A172 (cell line): ENCODE data around the gene CFTR. TPM values are rescaled to one million over a fixed set of nuclear protein-coding genes. Genes with fewer than 3 reads are reported as not detected.
"Not testable (repeated sequence)": the region's sequence is repeated elsewhere in the genome, so short reads cannot be mapped to it uniquely, and the experiment has no call there.

Experiments used
- DNase-seq: peaks from one replicate; pipeline ENCODE4 v3.0.0-alpha.2; 2015; ENCODE audit warnings: low spot score
- total RNA-seq: library from RNA; depleted of rRNA; stranded (reverse); fragments of >200 nt; shearing (Covaris generic); gene quantifications from 2 replicates; pipeline ENCODE4 v1.2.3, GENCODE V29; 2014; rRNA removed

Gene CFTR
- total RNA-seq, 1 experiment from 2014 or later, result not detected

DNA sequence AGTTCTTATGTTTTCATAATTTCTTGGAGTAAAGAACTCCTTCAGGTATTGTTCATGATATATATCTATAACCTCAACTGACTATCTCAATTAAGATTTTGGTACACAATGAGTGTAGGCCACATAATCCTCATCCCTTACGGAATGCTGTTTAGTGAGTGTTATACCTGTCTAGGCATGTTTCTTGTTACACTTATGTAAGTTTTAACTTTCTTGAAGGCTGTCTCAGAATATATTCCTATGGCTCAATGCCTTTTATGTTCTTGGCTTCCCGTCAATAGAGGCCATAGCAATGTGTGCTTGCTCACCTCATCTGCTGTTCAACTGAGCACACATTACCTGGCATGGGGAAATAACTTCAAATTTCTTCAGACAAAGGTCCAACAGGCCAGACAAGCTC lies 208.3 kb downstream of the CFTR start:
- no peak for DNase-seq

DNA sequence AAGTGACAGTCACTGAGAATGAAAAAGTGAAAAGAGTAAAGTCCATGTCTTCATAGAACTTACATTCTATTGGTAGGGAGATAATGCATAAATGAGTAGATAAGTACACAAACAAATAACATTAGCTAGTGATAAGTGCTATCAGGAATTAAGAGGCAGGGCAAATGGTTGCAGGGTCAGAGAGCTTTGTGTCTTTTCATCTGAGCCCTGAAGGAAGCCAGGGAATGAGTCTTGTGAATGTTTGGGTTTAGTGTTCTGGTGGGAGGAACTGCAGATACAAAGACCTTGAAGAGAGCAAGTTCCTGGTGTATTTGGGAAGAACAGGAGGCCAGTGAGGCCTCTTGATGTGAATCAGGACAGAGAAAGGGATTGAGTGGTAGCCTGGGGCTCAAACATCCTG lies 209.6 kb downstream of the CFTR start:
- DNase-seq, result no peak

DNA sequence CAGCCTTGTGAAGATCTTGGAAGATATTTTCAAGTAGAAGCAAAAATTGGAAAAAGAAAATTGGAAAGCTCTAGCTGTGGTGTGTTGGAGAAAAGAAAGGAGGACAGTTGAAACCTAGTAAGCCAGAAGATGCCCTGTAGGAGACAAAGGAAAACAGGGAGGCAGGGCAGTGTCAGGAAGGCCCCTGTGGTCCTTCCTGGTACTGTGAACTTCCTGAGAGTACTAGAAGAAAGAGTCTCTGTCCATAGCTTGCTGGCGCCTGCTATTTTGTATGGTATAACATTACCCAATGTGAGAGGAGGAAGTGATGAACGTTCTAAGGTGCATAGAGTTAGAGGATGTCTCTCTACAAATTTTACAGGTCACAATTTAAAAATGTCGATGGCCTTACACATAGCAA lies 210.3 kb downstream of the CFTR start:
- DNase-seq, result no peak

DNA sequence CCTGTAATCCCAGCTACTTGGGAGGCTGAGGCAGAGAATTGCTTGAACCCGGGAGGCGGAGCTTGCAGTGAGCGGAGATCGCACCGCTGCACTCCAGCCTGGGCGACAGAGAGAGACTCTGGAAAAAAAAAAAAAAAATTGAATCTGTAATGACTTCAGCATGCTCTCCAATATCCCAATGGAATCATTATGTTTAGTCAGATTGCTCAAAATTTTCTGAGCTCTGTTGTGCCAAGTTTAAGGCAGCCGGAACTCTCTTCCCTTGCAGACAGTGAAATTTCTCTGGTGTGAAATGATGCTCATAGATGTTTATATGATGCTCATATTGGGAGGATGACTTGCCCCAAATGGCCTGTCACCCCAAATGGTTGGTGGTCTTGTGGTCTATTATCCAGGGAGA lies 212.5 kb downstream of the CFTR start:
- no peak for DNase-seq

DNA sequence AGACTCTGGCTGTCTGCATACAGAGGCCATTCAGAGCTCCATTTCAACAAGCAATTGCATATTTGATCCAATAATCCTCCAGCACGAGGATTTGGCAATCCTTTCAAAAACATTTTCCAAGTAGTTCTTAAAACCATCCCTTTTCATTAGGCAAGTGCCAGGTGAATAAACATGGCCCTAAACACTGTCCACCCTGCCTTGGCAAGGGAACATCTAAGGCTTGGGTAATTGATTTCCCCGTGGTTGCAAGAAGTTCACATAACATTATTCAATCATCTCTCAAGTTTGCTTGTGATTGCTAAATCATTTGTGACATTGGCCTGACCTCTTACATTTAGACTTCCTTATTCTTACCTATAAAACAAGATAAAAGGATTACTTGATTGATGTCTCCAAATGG lies 218.2 kb downstream of the CFTR start:
- no peak for DNase-seq

DNA sequence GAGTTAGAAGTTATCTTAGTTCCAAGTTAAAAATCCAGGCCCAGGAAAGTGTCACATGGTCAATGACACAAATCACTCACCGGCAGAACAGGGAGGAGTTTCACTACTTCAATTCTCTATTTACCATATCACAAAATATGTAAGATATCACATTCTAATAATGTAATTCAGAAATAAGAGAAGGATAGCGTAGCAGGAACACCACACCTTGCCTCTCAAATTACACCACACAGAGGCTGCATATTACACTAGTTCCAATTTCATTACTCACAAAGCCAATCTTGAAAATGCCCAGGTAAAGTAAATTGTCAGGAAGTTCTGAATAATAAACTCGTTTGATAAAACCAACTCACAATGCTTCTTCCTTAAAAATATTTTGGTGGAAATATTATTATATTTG lies 224.2 kb downstream of the CFTR start:
- no peak for DNase-seq

DNA sequence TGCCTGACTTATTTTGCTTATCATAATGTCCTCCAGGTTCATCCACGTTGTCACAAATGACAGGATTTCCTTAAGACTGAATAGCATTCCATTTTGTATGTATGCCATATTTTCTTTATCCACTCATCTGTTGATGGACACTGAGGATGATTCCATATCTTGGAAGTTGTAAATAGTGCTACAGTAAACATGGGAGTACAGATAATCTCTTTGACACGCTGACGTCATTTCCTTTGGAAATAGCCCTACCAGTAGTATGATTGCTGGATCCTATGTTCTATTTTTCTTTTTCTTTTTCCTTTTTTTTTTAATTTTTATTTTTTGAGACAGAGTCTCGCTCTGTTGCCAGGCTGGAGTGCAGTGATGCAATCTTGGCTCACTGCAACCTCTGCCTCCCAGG lies 225.8 kb downstream of the CFTR start:
- no peak for DNase-seq

DNA sequence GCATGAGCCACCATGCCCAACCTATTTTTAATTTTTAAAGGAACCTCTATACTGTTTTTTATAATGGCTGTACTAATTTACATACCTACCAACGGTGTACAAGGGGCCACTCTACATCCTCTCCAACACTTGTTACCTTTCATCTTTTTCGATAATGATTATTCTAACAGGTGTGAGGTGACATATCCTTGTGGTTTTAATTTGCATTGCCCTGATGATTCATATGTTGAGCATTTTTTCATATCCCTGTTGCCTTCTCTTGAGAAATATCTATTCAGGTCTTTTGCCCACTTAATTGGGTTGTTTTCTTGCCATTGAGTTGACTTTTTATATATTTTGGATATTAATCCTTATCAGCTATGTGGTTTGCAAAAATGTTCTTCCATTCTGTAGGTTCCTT lies 226.4 kb downstream of the CFTR start:
- no peak for DNase-seq

DNA sequence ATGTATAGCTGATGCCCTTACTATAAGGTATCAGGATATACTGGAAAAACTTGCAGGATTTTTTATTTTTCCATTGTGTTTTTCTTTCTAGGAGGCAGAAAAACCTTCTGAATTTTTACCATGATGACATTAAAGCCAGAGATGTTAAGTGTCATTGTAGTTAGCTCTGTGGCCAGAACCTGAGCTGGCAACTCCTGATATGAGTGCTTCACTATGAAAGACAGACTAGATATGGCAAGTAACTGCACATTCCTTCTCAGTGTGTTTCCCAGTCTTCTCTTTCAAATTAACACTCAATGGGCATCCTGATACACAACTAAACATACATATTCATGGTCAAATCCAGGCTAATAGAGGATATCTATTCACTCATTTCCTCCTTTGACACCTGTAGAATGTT lies 227.3 kb downstream of the CFTR start:
- DNase-seq, result no peak

DNA sequence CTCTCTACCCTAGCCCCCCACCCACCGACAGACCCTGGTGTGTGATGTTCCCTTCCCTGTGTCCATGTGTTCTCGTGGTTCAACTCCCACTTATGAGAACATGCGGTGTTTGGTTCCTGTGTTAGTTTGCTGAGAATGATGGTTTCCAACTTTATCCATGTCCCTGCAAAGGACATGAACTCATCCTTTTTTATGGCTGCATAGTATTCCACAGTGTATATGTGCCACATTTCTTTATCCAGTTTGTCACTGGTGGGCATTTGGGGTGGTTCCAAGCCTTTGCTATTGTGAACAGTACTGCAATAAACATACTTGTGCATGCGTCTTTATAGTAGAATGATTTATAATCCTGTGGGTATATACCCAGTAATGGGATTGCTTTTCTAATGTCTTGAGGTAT lies 228.3 kb downstream of the CFTR start:
- DNase-seq, result not testable (repeated sequence)

DNA sequence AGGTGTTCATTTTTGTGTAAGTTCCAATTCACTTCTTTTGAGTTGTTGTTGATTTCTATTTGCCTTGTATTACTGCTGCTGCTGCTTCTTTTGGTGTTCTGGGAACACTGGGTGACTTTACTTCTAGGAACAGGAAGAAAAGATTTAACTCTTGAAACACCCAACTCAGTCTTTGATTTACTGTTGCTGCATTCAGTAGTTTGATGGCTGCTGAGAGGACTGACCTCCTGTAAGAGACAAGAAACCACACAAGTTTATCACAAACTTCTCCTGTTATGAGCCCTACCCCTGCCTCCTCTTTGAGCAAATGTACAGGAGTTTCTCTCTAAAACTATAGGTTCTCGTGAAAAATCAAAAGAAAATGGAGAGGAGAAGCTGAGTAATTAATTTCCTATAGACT lies 231.7 kb downstream of the CFTR start:
- no peak for DNase-seq

DNA sequence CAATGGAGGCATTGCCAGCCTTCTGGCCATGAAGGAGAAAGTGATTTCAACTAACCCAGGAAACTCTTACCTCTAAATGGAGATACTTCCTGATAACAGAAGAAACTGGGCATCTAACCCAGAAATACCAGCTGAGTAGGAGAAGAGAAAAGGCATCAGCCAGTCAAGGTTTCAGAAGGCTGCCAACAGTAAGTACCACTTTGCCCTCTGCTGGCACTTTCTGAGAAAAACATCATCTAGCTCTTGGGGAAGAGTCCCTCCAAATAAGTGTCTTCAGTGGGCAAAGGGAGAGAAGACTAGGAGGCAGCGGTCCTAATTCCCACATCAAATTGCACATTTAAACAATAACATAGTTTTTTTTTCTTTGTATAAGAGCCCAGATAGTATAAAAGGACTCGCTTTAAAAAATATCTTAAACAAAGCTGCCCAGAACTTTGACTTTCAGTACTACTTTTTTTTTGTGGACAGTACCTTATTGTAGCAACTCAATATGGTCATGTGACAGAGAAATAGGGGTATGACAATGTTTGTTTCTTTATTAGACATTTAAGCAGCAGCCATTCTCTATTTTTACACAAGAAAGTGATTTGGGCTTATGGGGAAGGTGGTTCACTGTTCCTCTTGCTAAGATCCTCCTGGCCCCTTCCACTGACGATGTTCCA lies 236.1 kb downstream of the CFTR start:
- DNase-seq, result peak; percentile 70

DNA sequence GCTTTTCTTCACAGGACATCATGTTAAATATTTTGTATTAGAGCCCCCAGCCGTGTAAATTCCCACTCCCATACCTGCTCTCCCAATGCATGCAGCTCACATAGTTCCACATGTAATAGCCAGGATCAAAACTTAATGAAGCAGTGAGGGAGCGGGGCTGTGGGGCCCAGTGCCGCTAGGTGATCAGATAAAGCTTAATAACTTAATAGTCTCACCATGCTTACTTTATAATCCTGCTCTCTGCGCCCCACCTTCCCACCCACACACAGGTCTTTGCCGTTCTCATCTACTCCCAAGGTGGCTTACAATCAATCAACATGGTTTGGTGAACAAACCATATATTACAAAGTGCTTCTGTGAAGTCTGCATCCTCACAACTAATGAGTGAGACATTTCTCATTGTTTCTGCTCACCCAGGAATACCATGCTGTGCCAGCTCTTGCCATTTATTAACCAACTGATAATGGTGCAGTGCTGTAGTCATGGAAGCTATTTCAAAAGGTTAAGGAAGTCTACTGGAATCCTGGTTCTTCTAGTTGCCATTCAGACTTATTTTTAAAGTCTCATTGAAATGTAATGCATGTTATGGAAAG lies 237.0 kb downstream of the CFTR start:
- no peak for DNase-seq

DNA sequence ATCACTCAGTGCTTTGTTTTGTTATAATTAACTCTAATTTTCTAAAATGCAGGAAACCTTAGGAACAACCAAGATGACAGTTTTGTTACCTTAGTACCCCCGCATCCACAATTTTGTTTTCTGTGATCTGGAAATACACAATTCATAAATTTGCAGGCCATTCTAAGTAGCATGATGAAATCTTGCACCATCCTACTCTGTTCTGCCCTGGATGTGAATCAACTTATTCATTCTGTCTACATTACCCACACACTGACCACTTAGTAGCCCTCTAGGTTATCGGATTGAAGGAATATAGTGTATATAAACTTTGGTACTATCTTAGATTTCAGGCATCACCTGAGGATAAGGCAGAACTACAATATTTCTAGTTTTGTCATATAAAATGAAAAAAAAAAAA lies 237.5 kb downstream of the CFTR start:
- no peak for DNase-seq

Other genes with a start within 250 kb of the CFTR start
- gene WNT2, start 157.0 kb upstream of the CFTR start, total RNA-seq, result not detected in 2 replicates
- gene ASZ1, start 52.5 kb upstream of the CFTR start, total RNA-seq, result not detected in 2 replicates